ENCODE measurements around the gene GPATCH2.
"Not testable (repeated sequence)": the region's sequence is repeated elsewhere in the genome, so short reads cannot be mapped to it uniquely, and the experiment has no call there.

The GPATCH2 gene

GRCh38 chr1:217630711-217631591 lies at the start of gene GPATCH2, which contains the start of gene SPATA17:
Gene GPATCH2 (minus strand): TSS chr1:217631090. CDS start chr1:217630971, 119 bp downstream.
Gene SPATA17 (plus strand): TSS chr1:217631344. CDS start chr1:217631379, 35 bp downstream.
- DNase-seq: peak; percentile 97

GRCh38 chr1:217674028-217674729 lies 43.3 kb upstream of the GPATCH2 start:
- peak; percentile 10 for DNase-seq

GRCh38 chr1:217673387-217673786 lies 42.5 kb upstream of the GPATCH2 start:
- DNase-seq: no peak

- no peak for DNase-seq
Measured at GRCh38 chr1:217668351-217668940, 37.6 kb upstream of the GPATCH2 start.

GRCh38 chr1:217661407-217661806 lies 30.5 kb upstream of the GPATCH2 start:
- DNase-seq: no peak

- DNase-seq: peak; percentile 38
Measured at GRCh38 chr1:217660353-217661062, 29.6 kb upstream of the GPATCH2 start.

GRCh38 chr1:217650674-217651073 lies 19.8 kb upstream of the GPATCH2 start:
- DNase-seq: no peak

GRCh38 chr1:217647791-217648190 lies 16.9 kb upstream of the GPATCH2 start:
- DNase-seq: no peak

- peak; percentile 84 for DNase-seq
Measured at GRCh38 chr1:217642455-217642854, 11.6 kb upstream of the GPATCH2 start.

GRCh38 chr1:217627431-217627830 lies 3.5 kb downstream of the GPATCH2 start:
- DNase-seq: no peak

GRCh38 chr1:217626321-217626720 lies 4.6 kb downstream of the GPATCH2 start:
- DNase-seq: no peak

- no peak for DNase-seq
Measured at GRCh38 chr1:217622042-217622441, 8.8 kb downstream of the GPATCH2 start.

- no peak for DNase-seq
Measured at GRCh38 chr1:217620814-217621213, 10.1 kb downstream of the GPATCH2 start.

- no peak for DNase-seq
Measured at GRCh38 chr1:217617126-217617525, 13.8 kb downstream of the GPATCH2 start.

GRCh38 chr1:217614200-217614712 lies 16.6 kb downstream of the GPATCH2 start:
- peak; percentile 33 for DNase-seq

GRCh38 chr1:217605390-217605789 lies 25.5 kb downstream of the GPATCH2 start:
- DNase-seq: no peak

- DNase-seq: no peak
Measured at GRCh38 chr1:217602380-217602779, 28.5 kb downstream of the GPATCH2 start.

- no peak for DNase-seq
Measured at GRCh38 chr1:217599154-217599553, 31.7 kb downstream of the GPATCH2 start.

- DNase-seq: no peak
Measured at GRCh38 chr1:217590598-217590997, 40.3 kb downstream of the GPATCH2 start.

- DNase-seq: no peak
Measured at GRCh38 chr1:217586586-217586985, 44.3 kb downstream of the GPATCH2 start.

GRCh38 chr1:217585577-217585976 lies 45.3 kb downstream of the GPATCH2 start:
- no peak for DNase-seq

GRCh38 chr1:217584286-217584811 lies 46.5 kb downstream of the GPATCH2 start:
- not testable (repeated sequence) for DNase-seq

Data from NCI-H82 (cell line).